GM23338 (cell line): ENCODE measurements around the gene SERPINA6.

ENCODE experiments used
- CREB1 ChIP-seq: fragments of 250-450 bp; sonication (Bioruptor Pico); IDR thresholded peaks from 2 replicates; pipeline ENCODE4 v1.5.0; 2020; ENCODE audit warnings: low read depth, mild to moderate bottlenecking, moderate library complexity
- CTCF ChIP-seq, 2 experiments: fragments of 200-600 bp in 1 of 2; sonication (generic) in 1 of 2; conservative IDR thresholded peaks; 2 replicates each; pipeline versions ENCODE4 v1.5.1 to v1.6.1; 2016 to 2017; ENCODE audit warnings: antibody characterized with exemption in 2 of 2, low read depth in 2 of 2, mild to moderate bottlenecking in 2 of 2, moderate library complexity in 1 of 2

GRCh38 chr14:94361682-94362081 lies 38.5 kb upstream of the SERPINA6 start:
- no peak for TF ChIP-seq CTCF (conservative IDR thresholded peaks at IDR 0.05; ENCODE audit: low read depth in 2 of 2)
- no peak for TF ChIP-seq CREB1 (CRISPR knock-in tag)
